Lung (tissue), 12 donors: ENCODE measurements around the gene NTF3. TPM values are rescaled to one million over a fixed set of nuclear protein-coding genes. Genes with fewer than 3 reads are reported as not detected.
A peak's percentile ranks its signal among the peaks of the same experiment; 100 is the strongest.

Experiments used
- ATAC-seq: fragments of 200-7000 bp; cut with Tn5 transposase; one replicate; pipeline ENCODE4 v1.9.1; 2020; ENCODE audit warnings: moderate number of reproducible peaks; ENCODE audit not compliant: insufficient read depth, low FRiP score
- DNase-seq, 3 donors: peaks; one replicate each; pipeline ENCODE4 v3.0.0-alpha.2; 2013 to 2017
- H3K27ac ChIP-seq, 2 donors: one replicate each; pipeline ENCODE4 v1.5.1; 2013; ENCODE audit warnings: mild to moderate bottlenecking in 2 of 2, moderate library complexity in 2 of 2, control low read depth in 1 of 2, inconsistent platforms in 1 of 2, low read depth in 1 of 2, low read length in 1 of 2
- H3K27me3 ChIP-seq, 3 donors: one replicate each; pipeline ENCODE4 v1.5.1; 2013; ENCODE audit warnings: low read length in 2 of 3; ENCODE audit not compliant: control insufficient read depth in 3 of 3, insufficient read depth in 3 of 3
- H3K36me3 ChIP-seq, 4 donors: one replicate each; pipeline ENCODE4 v1.5.1; 2013; ENCODE audit warnings: low read length in 4 of 4, mild to moderate bottlenecking in 1 of 4, moderate library complexity in 1 of 4; ENCODE audit not compliant: control insufficient read depth in 4 of 4, insufficient read depth in 4 of 4
- H3K4me1 ChIP-seq, 5 donors: one replicate each; pipeline ENCODE4 v1.5.1; 2013; ENCODE audit warnings: low read length in 5 of 5, mild to moderate bottlenecking in 2 of 5, moderate library complexity in 1 of 5; ENCODE audit not compliant: control insufficient read depth in 5 of 5, insufficient read depth in 5 of 5
- H3K4me3 ChIP-seq: one replicate; pipeline ENCODE4 v1.5.1; 2013; ENCODE audit warnings: mild to moderate bottlenecking, control low read depth, moderate library complexity
- H3K9ac ChIP-seq, 2 donors: one replicate each; pipeline ENCODE4 v1.5.1; 2013; ENCODE audit warnings: low read length in 2 of 2, control low read depth in 1 of 2; ENCODE audit not compliant: insufficient read depth in 1 of 2
- H3K9me3 ChIP-seq, 4 donors: one replicate each; pipeline ENCODE4 v1.5.1; 2013; ENCODE audit warnings: low read length in 3 of 4, mild to moderate bottlenecking in 1 of 4, moderate library complexity in 1 of 4; ENCODE audit not compliant: control insufficient read depth in 4 of 4, insufficient read depth in 3 of 4
- CTCF ChIP-seq: IDR thresholded peaks from 2 replicates; pipeline ENCODE4 v1.5.1; 2012; ENCODE audit warnings: mild to moderate bottlenecking; ENCODE audit errors: control extremely low read depth, extremely low read depth
- WGBS, 2 donors: extraction: QIAGEN DNeasy Blood & Tissue Kit; methylation state at CpG; one replicate each; pipeline ENCODE4 v1.1.7; 2013; 5-methylcytosine and 5-hydroxymethylcytosine counted together
- polyA plus RNA-seq, 2 donors: library from polyadenylated mRNA; stranded (reverse); fragments of 200-250 nt; gene quantifications; one replicate each; pipeline ENCODE4 v1.2.1, GENCODE V29; 2013
- total RNA-seq, 2 donors: library from RNA; depleted of rRNA in 1 of 2; stranded (reverse); fragments of >200 nt in 1 of 2; gene quantifications; one replicate each; pipeline ENCODE4 v1.2.1, GENCODE V29; 2014 to 2021
- donor health status: control.
- donor health status: control.
- donor health status: Bipolar disorder and iron deficiency.
- donor health status: healthy.
- donor health status: DM: yes; HTN: yes; CAD: no.

Gene NTF3
- total and polyA plus RNA-seq, 4 donors: 0.84 to 2.7 (median 1.0) TPM

DNA sequence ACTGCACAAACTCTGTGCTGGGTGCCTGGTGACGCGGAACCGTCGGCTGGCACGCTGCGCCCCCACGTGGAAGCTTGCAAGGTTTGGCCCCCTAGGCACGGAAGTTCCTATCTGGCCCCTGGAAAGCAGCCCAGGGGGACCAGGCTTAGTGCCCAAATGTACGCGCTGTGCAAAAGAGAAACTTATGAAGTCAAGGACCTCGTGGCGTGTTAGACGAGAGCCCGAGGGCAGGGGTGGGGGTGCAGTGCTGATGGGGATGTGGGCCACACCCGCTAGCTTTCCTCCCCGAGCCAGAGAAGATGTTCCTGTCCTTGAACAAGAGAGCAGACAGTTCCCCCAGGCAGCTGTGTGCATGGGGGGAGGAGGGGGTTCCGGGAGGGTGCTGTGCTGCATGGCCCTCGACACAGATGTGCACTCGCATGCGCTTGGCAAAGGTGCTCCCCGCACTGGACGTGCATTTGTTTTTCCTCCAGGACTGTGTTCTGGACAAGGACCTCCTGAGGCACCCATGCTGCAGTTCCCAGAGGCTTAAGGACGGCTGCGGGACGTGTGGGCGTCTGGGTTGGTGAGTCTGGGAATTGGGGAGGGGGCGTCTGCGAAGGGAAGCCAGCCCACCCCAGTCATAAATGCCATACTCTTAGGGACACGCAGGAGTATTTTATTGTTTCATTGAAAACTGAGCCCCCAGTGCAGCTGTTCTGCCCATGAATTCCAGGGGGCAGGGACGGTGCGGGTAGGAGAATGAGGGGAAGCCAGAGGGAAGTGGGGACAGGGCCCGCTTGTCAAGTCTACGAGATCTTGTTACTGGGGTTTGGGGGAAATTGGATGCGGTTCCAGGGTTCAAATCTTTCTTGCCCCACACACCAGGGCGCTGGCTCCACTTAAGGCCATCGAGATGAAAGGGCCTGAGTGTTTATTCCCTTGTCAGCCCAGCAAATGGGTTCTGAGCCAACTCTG is 80.0 kb downstream of the NTF3 start:
- peak; percentile 79 to 89 (median 83) for DNase-seq

DNA sequence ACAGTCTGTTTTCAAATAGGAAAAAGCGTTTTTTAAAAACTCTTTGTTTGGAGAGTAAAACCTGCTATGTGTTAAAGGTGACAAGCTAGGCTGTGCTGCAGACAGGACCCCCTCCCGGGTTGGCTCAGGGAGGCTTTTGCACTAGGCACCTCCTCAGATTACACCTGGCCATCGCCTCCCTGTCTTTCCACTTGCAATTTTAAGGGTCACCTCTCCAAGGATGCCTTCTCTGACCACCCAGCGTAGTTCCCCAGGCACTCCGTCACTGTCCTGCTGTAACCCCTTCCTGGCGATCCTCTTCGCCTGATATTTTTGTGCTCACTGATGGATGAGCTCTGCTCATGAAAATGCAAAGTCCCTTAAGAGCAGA is 80.7 kb downstream of the NTF3 start:
- peaks cover 0 to 18% (median 1%) of the 10 kb centered on the region in 5 donors for H3K4me1 ChIP-seq
- no peak overlapping the region for H3K27ac ChIP-seq
- 65 to 74% methylated on average over 7 of the region's 7 CpGs for WGBS, 2 donors
- no peaks in the 10 kb centered on the region for H3K27me3 ChIP-seq
- no peak overlapping the region for H3K4me3 ChIP-seq
- no peak for TF ChIP-seq CTCF
- H3K36me3 ChIP-seq: no peaks in the 10 kb centered on the region
- no peaks in the 10 kb centered on the region for H3K9me3 ChIP-seq
- ATAC-seq (no peak), DNase-seq (no peak)
- no peak overlapping the region for H3K9ac ChIP-seq

More for the DNA sequence above, 80.0 kb downstream of the NTF3 start:
- H3K36me3 ChIP-seq: no peaks in the 10 kb centered on the region
- TF ChIP-seq CTCF: no peak
- no peak overlapping the region for H3K27ac ChIP-seq
- H3K9me3 ChIP-seq: no peaks in the 10 kb centered on the region
- ATAC-seq: peak; percentile 14
- H3K9ac ChIP-seq: no peak overlapping the region
- no peaks in the 10 kb centered on the region for H3K27me3 ChIP-seq
- H3K4me1 ChIP-seq: peaks cover 0 to 21% (median 1%) of the 10 kb centered on the region in 5 donors
- 29 to 40% methylated on average over 36 of the region's 36 CpGs for WGBS, 2 donors
- H3K4me3 ChIP-seq: no peak overlapping the region

DNA sequence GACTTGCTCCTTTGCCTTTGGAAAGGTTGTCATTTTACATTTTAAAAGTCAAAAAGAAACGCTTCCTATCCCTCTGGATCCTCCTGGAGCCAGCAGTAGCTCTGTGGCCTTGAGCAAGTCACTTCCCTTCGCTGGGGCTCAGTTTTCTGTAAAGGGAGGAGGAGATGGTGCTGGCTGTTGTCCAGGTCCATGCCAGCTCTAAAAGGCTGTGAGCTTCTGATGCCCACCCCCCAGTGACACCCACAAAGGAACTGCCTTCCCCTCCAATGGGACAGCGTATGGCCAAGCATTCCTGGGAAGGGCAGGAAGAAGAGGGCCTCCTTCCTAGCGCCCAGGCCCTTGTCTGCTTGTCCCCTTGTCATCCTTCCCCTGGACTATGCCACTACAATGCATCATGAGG is 81.5 kb downstream of the NTF3 start:
- Histone ChIP-seq H3K4me1 (peaks cover 0 to 18% (median 1%) of the 10 kb centered on the region in 5 donors), H3K9ac (no peak overlapping the region), H3K4me3 (no peak overlapping the region), H3K36me3 (no peaks in the 10 kb centered on the region), H3K27me3 (no peaks in the 10 kb centered on the region), H3K9me3 (no peaks in the 10 kb centered on the region), H3K27ac (no peak overlapping the region)
- no peak for TF ChIP-seq CTCF
- WGBS, 2 donors: 89 to 92% methylated on average over 4 of the region's 4 CpGs
- ATAC-seq: no peak
- DNase-seq: no peak
